D721Med (cell line): Measurements from ENCODE around the gene METTL3.
A peak's percentile ranks its signal among the peaks of the same experiment; 100 is the strongest.

Experiments
- DNase-seq: peaks from one replicate; pipeline ENCODE4 v3.0.0; 2011; ENCODE audit warnings: low spot score; ENCODE audit not compliant: insufficient read length
- FAIRE-seq: peaks from 2 replicates; lab custom pipeline; 2011; peaks lifted over from hg19 to GRCh38; lab: Jason Lieb, UNC
- TF ChIP-seq, protein P1 (sequence below): IDR thresholded peaks from 2 replicates; pipeline ENCODE4 v1.5.1; 2012; ENCODE audit warnings: mild to moderate bottlenecking, control low read depth; ENCODE audit not compliant: insufficient read depth; ENCODE audit errors: missing control alignments

The METTL3 gene

GRCh38 chr14:21498540-21499526, 12.3 kb downstream of the METTL3 start:
- FAIRE-seq (peak; percentile 55), DNase-seq (no peak)
- TF ChIP-seq, protein P1, sequence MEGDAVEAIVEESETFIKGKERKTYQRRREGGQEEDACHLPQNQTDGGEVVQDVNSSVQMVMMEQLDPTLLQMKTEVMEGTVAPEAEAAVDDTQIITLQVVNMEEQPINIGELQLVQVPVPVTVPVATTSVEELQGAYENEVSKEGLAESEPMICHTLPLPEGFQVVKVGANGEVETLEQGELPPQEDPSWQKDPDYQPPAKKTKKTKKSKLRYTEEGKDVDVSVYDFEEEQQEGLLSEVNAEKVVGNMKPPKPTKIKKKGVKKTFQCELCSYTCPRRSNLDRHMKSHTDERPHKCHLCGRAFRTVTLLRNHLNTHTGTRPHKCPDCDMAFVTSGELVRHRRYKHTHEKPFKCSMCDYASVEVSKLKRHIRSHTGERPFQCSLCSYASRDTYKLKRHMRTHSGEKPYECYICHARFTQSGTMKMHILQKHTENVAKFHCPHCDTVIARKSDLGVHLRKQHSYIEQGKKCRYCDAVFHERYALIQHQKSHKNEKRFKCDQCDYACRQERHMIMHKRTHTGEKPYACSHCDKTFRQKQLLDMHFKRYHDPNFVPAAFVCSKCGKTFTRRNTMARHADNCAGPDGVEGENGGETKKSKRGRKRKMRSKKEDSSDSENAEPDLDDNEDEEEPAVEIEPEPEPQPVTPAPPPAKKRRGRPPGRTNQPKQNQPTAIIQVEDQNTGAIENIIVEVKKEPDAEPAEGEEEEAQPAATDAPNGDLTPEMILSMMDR: peak; percentile 52

- TF ChIP-seq, protein P1: no peak
- FAIRE-seq: no peak
- no peak for DNase-seq
These were observed 14.7 kb downstream of the METTL3 start for GRCh38 chr14:21496453-21496852.

- FAIRE-seq: no peak
- TF ChIP-seq, protein P1: no peak
- no peak for DNase-seq
These were observed 16.0 kb downstream of the METTL3 start for GRCh38 chr14:21494902-21495762.

DNA sequence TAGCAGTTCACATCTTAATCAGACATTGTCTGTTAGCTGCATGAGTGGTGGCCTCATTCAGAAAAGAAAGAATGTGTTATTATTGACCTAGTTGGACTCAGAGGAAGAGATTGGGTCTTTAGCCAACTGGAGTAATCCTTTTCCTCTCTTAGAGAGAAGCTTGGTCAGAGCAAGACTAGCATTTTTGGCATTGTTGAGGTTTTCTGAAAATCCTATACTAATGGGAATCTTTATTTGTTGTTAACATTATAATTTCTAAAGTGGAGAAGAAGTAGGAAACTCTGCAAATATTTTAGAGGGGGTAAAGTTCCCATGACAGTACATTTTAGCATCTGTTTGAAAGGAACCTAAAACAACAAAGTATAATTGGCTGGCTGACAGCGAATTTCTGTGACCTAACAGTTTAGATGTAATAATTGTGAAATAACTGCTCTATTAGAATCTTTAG, 24.5 kb downstream of the METTL3 start:
- DNase-seq (no peak), FAIRE-seq (no peak)
- TF ChIP-seq, protein P1: no peak

DNA sequence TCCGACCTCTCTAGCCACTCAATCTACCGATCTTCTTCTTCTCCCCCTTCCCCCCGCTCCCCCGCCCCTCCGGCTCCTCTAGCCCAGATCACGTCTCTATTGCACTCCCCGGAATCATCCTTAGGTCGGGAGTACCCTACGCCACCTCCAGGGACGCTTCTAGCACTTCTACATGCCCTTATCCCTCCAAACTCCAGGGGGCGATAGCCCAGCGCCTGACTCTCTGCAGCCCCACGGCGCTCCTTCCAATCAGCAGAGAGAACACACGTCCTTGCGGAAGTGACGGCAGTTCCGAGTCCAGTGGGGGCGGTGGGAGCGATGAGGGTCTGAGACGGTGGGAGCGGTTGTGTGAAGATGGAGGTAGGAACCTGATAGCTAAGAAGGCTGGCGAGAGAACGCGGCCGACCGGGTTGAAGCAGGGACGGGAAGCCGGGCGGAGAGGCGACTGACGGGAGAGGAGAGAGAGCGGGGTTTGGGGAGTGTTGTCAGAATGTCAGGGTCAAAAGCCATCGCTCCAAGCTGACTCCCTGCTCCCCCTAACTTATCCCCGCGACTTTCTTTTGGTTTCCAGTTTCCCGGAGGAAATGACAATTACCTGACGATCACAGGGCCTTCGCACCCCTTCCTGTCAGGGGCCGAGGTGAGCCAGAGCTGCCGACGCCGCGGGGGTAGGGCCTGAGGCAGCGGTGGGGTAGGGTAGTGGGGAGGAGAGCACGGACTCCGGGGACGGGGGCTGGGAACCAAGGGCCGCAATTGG, 34.0 kb downstream of the METTL3 start, which contains the start of the genes RAB2B and TOX4:
RAB2B (minus strand) TSS at position 35 of the 757 bp plus-strand sequence. CDS start 87 bp downstream, outside the sequence.
TOX4 (plus strand) TSS at position 271 of the 757 bp plus-strand sequence; CDS start at position 355, 84 bp downstream.
- TF ChIP-seq, protein P1: peak; percentile 97
- no peak for FAIRE-seq
- peak; percentile 51 for DNase-seq

GRCh38 chr14:21476523-21476924, 34.6 kb downstream of the METTL3 start:
- FAIRE-seq: no peak
- TF ChIP-seq, protein P1: no peak
- no peak for DNase-seq
